ENCODE data around the gene FLOT1.
A peak's percentile ranks its signal among the peaks of the same experiment; 100 is the strongest.

FLOT1 gene

GRCh38 chr6:30769088-30769852 lies 26.8 kb upstream of the FLOT1 start:
- H3K9ac ChIP-seq (ENCODE audit: low read depth, low read length, poor library complexity), result peak overlapping the region; percentile 30
- H3K27ac ChIP-seq (replicated peaks; ENCODE audit: low read length), result peak overlapping the region; percentile 65
- no CpG with 5 or more reads among the region's 16 CpGs for WGBS, 2 donors (ENCODE audit: extremely low coverage in 2 of 2, insufficient read length in 2 of 2, insufficient replicate concordance in 1 of 2)
- peak overlapping the region; percentile 95 for H2AFZ ChIP-seq (ENCODE audit: low read length)
- H3K18ac ChIP-seq (ENCODE audit: low read length), result peak overlapping the region; percentile 94
- H4K91ac ChIP-seq (ENCODE audit: low read depth, low read length, poor library complexity), result no peak overlapping the region
- DNase-seq (ENCODE audit: low spot score), result no peak
- H2BK12ac ChIP-seq (ENCODE audit: low read length), result no peak overlapping the region
- H3K4me3 ChIP-seq (ENCODE audit: low read length in 2 of 2), result peak overlapping the region in 1 of 2 donors; percentile 16
- H3K27me3 ChIP-seq (ENCODE audit: control insufficient read depth in 3 of 3, insufficient read depth in 3 of 3, low read depth in 1 of 3, low read length in 3 of 3), result no peaks in the 10 kb centered on the region
- H2BK15ac ChIP-seq (ENCODE audit: low read length), result peak overlapping the region; percentile 46
- H3K79me1 ChIP-seq (ENCODE audit: low read depth, low read length), result no peaks in the 10 kb centered on the region
- no peaks in the 10 kb centered on the region for H3K36me3 ChIP-seq (replicated peaks in 1 of 2; ENCODE audit: control insufficient read depth in 2 of 2, insufficient read depth in 2 of 2, low read length in 2 of 2)
- H3K4me1 ChIP-seq (ENCODE audit: control insufficient read depth in 2 of 2, insufficient read depth in 1 of 2, low read depth in 1 of 2, low read length in 2 of 2), result peaks cover 15 to 29% of the 10 kb centered on the region in 2 donors
- H2AK5ac ChIP-seq (ENCODE audit: low read depth, low read length), result peak overlapping the region; percentile 12
- H3K9me3 ChIP-seq (replicated peaks in 1 of 2; ENCODE audit: control insufficient read depth in 2 of 2, insufficient read depth in 1 of 2, low read depth in 1 of 2, low read length in 2 of 2), result no peaks in the 10 kb centered on the region
- H2BK120ac ChIP-seq (ENCODE audit: low read depth, low read length), result peak overlapping the region; percentile 52
- peak overlapping the region; percentile 72 for H2BK5ac ChIP-seq (ENCODE audit: low read length)
- H3K14ac ChIP-seq (ENCODE audit: low read length), result no peak overlapping the region
- H3K4me2 ChIP-seq (ENCODE audit: insufficient read depth, low read length, poor library complexity, severe bottlenecking), result no peak overlapping the region
- no peak overlapping the region for H4K8ac ChIP-seq (ENCODE audit: low read depth, low read length)
- no peak overlapping the region for H3K4ac ChIP-seq (ENCODE audit: low read length)
- H3K23ac ChIP-seq (ENCODE audit: low read depth, low read length, poor library complexity), result no peak overlapping the region

GRCh38 chr6:30768634-30769087 lies 26.2 kb upstream of the FLOT1 start:
- H4K8ac ChIP-seq (ENCODE audit: low read depth, low read length), result no peak overlapping the region
- no peaks in the 10 kb centered on the region for H3K9me3 ChIP-seq (replicated peaks in 1 of 2; ENCODE audit: control insufficient read depth in 2 of 2, insufficient read depth in 1 of 2, low read depth in 1 of 2, low read length in 2 of 2)
- no peaks in the 10 kb centered on the region for H3K79me1 ChIP-seq (ENCODE audit: low read depth, low read length)
- no CpG with 5 or more reads among the region's 4 CpGs for WGBS, 2 donors (ENCODE audit: extremely low coverage in 2 of 2, insufficient read length in 2 of 2, insufficient replicate concordance in 1 of 2)
- H2BK5ac ChIP-seq (ENCODE audit: low read length), result no peak overlapping the region
- no peak overlapping the region for H3K27ac ChIP-seq (replicated peaks; ENCODE audit: low read length)
- no peak overlapping the region for H3K23ac ChIP-seq (ENCODE audit: low read depth, low read length, poor library complexity)
- no peaks in the 10 kb centered on the region for H3K27me3 ChIP-seq (ENCODE audit: control insufficient read depth in 3 of 3, insufficient read depth in 3 of 3, low read depth in 1 of 3, low read length in 3 of 3)
- peak overlapping the region; percentile 46 for H2BK15ac ChIP-seq (ENCODE audit: low read length)
- peak overlapping the region; percentile 12 for H2AK5ac ChIP-seq (ENCODE audit: low read depth, low read length)
- no peak overlapping the region for H2BK12ac ChIP-seq (ENCODE audit: low read length)
- DNase-seq (ENCODE audit: low spot score), result no peak
- no peaks in the 10 kb centered on the region for H3K36me3 ChIP-seq (replicated peaks in 1 of 2; ENCODE audit: control insufficient read depth in 2 of 2, insufficient read depth in 2 of 2, low read length in 2 of 2)
- H3K9ac ChIP-seq (ENCODE audit: low read depth, low read length, poor library complexity), result no peak overlapping the region
- peak overlapping the region; percentile 95 for H2AFZ ChIP-seq (ENCODE audit: low read length)
- peaks cover 20 to 35% of the 10 kb centered on the region in 2 donors for H3K4me1 ChIP-seq (ENCODE audit: control insufficient read depth in 2 of 2, insufficient read depth in 1 of 2, low read depth in 1 of 2, low read length in 2 of 2)
- peak overlapping the region; percentile 94 for H3K18ac ChIP-seq (ENCODE audit: low read length)
- H3K4ac ChIP-seq (ENCODE audit: low read length), result no peak overlapping the region
- no peak overlapping the region for H4K91ac ChIP-seq (ENCODE audit: low read depth, low read length, poor library complexity)
- H3K14ac ChIP-seq (ENCODE audit: low read length), result no peak overlapping the region
- peak overlapping the region; percentile 52 for H2BK120ac ChIP-seq (ENCODE audit: low read depth, low read length)
- no peak overlapping the region for H3K4me2 ChIP-seq (ENCODE audit: insufficient read depth, low read length, poor library complexity, severe bottlenecking)
- no peak overlapping the region for H3K4me3 ChIP-seq (ENCODE audit: low read length in 2 of 2)

GRCh38 chr6:30767944-30768301 lies 25.4 kb upstream of the FLOT1 start:
- Histone ChIP-seq H3K23ac (ENCODE audit: low read depth, low read length, poor library complexity) (no peak overlapping the region), H3K9me3 (replicated peaks in 1 of 2; ENCODE audit: control insufficient read depth in 2 of 2, insufficient read depth in 1 of 2, low read depth in 1 of 2, low read length in 2 of 2) (no peaks in the 10 kb centered on the region), H3K4me2 (ENCODE audit: insufficient read depth, low read length, poor library complexity, severe bottlenecking) (no peak overlapping the region), H4K8ac (ENCODE audit: low read depth, low read length) (no peak overlapping the region), H3K79me1 (ENCODE audit: low read depth, low read length) (no peaks in the 10 kb centered on the region), H3K4me1 (ENCODE audit: control insufficient read depth in 2 of 2, insufficient read depth in 1 of 2, low read depth in 1 of 2, low read length in 2 of 2) (peaks cover 24 to 40% of the 10 kb centered on the region in 2 donors), H3K27me3 (ENCODE audit: control insufficient read depth in 3 of 3, insufficient read depth in 3 of 3, low read depth in 1 of 3, low read length in 3 of 3) (no peaks in the 10 kb centered on the region), H4K91ac (ENCODE audit: low read depth, low read length, poor library complexity) (no peak overlapping the region), H2BK5ac (ENCODE audit: low read length) (no peak overlapping the region), H2BK15ac (ENCODE audit: low read length) (no peak overlapping the region), H2AFZ (ENCODE audit: low read length) (no peak overlapping the region), H3K14ac (ENCODE audit: low read length) (no peak overlapping the region), H2BK12ac (ENCODE audit: low read length) (no peak overlapping the region), H3K27ac (replicated peaks; ENCODE audit: low read length) (no peak overlapping the region), H3K4me3 (ENCODE audit: low read length in 2 of 2) (no peak overlapping the region), H3K18ac (ENCODE audit: low read length) (no peak overlapping the region), H2AK5ac (ENCODE audit: low read depth, low read length) (no peak overlapping the region), H3K4ac (ENCODE audit: low read length) (no peak overlapping the region), H2BK120ac (ENCODE audit: low read depth, low read length) (no peak overlapping the region), H3K36me3 (replicated peaks in 1 of 2; ENCODE audit: control insufficient read depth in 2 of 2, insufficient read depth in 2 of 2, low read length in 2 of 2) (no peaks in the 10 kb centered on the region), H3K9ac (ENCODE audit: low read depth, low read length, poor library complexity) (no peak overlapping the region)
- no CpG with 5 or more reads among the region's 1 CpG for WGBS, 2 donors (ENCODE audit: extremely low coverage in 2 of 2, insufficient read length in 2 of 2, insufficient replicate concordance in 1 of 2)
- DNase-seq (ENCODE audit: low spot score), result no peak

- Histone ChIP-seq H2AK5ac (ENCODE audit: low read depth, low read length) (no peak overlapping the region), H2BK120ac (ENCODE audit: low read depth, low read length) (no peak overlapping the region), H3K27ac (replicated peaks; ENCODE audit: low read length) (no peak overlapping the region), H3K79me1 (ENCODE audit: low read depth, low read length) (no peaks in the 10 kb centered on the region), H2BK12ac (ENCODE audit: low read length) (no peak overlapping the region), H3K23ac (ENCODE audit: low read depth, low read length, poor library complexity) (no peak overlapping the region), H3K4me3 (ENCODE audit: low read length in 2 of 2) (no peak overlapping the region), H3K4me2 (ENCODE audit: insufficient read depth, low read length, poor library complexity, severe bottlenecking) (no peak overlapping the region), H3K4me1 (ENCODE audit: control insufficient read depth in 2 of 2, insufficient read depth in 1 of 2, low read depth in 1 of 2, low read length in 2 of 2) (peaks cover 24 to 40% of the 10 kb centered on the region in 2 donors), H3K9me3 (replicated peaks in 1 of 2; ENCODE audit: control insufficient read depth in 2 of 2, insufficient read depth in 1 of 2, low read depth in 1 of 2, low read length in 2 of 2) (no peaks in the 10 kb centered on the region), H4K91ac (ENCODE audit: low read depth, low read length, poor library complexity) (no peak overlapping the region), H3K27me3 (ENCODE audit: control insufficient read depth in 3 of 3, insufficient read depth in 3 of 3, low read depth in 1 of 3, low read length in 3 of 3) (no peaks in the 10 kb centered on the region), H3K14ac (ENCODE audit: low read length) (no peak overlapping the region), H3K18ac (ENCODE audit: low read length) (no peak overlapping the region), H3K9ac (ENCODE audit: low read depth, low read length, poor library complexity) (no peak overlapping the region), H3K4ac (ENCODE audit: low read length) (no peak overlapping the region), H2AFZ (ENCODE audit: low read length) (no peak overlapping the region), H2BK5ac (ENCODE audit: low read length) (no peak overlapping the region), H4K8ac (ENCODE audit: low read depth, low read length) (no peak overlapping the region), H2BK15ac (ENCODE audit: low read length) (no peak overlapping the region), H3K36me3 (replicated peaks in 1 of 2; ENCODE audit: control insufficient read depth in 2 of 2, insufficient read depth in 2 of 2, low read length in 2 of 2) (no peaks in the 10 kb centered on the region)
- WGBS, 2 donors (ENCODE audit: extremely low coverage in 2 of 2, insufficient read length in 2 of 2, insufficient replicate concordance in 1 of 2), result no CpG with 5 or more reads among the region's 9 CpGs
- no peak for DNase-seq (ENCODE audit: low spot score)
Measured at GRCh38 chr6:30767158-30767943, 24.9 kb upstream of the FLOT1 start.
